HG03469 (cell line): Measurements from ENCODE around the gene SDHB.
"Not testable (repeated sequence)": the region's sequence is repeated elsewhere in the genome, so short reads cannot be mapped to it uniquely, and the experiment has no call there.

ENCODE experiments used
- ATAC-seq: cut with Tn5 transposase; IDR thresholded peaks from one replicate; pipeline ENCODE4 v1.9.1; 2021; ENCODE audit warnings: mild to moderate bottlenecking, moderate library complexity, moderate number of reproducible peaks; ENCODE audit not compliant: unreplicated experiment

The SDHB gene

DNA sequence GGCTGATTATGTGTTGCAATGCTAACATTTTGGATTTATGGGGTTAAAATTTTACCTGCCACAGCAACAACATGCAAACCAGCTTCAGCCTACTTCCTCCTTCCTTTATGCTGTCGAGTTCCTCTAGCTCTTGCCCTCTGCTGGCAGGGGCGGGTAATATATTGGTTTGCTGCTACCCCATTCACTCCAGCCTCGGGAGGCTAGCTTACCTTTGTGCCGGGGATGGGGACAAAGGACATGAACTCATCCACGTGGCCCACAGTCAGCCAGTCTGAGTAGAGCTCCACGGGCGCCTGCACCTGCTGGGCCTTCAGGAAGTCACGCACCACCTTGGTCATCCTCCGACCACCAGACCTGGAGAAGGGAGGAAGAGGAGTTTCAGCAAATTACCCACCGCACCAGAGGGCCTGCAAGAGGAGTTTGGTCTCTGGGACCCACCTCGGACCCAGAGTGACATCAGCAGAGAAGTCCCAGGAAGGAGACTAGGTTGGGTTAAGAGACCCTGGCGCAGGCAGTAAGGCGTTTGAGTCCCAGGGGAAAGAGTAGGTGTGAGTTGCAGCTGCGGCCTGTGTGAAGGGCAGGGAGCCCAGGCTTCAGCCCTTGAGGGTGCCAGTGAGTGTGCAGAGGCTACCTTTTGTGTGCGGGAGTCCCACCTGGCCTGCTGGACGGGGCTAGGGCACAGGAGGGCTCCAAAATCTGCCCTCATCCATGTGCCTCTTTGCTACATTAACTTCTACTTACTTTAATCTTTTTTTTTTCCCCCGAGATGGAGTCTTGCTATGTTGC is 21.8 kb upstream of the SDHB start:
- ATAC-seq: no peak

DNA sequence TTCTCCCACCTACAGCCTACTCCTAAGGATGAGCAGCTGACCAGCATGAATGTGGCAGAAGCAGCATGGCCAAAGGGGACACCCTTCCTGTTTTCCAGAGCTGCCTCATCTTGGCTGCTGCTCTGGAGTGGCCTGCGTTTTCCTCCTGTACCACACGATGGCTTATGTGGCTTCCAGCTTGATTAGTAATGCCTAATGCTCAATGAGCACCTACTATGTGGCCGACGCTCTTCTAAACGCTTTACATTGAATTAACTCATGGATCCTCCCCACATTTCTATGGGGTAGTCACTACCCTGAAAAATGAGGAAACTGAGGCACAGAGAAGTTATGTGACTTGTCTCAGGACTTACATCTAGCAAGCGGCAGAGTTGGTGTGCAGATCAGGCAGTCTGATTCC is 18.0 kb upstream of the SDHB start:
- ATAC-seq: no peak

DNA sequence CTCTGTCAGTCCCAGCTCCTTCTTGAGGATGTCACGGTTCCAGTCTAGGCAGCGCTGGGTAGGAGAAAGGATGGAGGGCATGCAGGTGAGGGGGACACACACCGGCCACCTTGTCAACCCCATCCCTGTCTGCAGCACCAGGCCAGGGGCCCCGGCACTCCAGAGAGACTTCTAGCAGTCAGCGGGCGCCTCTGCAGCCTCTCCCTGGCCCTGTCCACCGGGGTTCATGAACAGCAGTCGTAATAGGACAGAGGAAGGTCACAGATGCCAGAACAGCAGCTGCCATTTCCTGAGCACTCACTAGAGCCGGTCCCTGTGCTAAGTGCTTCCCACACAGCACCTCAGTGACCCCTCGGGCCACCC is 16.3 kb upstream of the SDHB start:
- no peak for ATAC-seq

DNA sequence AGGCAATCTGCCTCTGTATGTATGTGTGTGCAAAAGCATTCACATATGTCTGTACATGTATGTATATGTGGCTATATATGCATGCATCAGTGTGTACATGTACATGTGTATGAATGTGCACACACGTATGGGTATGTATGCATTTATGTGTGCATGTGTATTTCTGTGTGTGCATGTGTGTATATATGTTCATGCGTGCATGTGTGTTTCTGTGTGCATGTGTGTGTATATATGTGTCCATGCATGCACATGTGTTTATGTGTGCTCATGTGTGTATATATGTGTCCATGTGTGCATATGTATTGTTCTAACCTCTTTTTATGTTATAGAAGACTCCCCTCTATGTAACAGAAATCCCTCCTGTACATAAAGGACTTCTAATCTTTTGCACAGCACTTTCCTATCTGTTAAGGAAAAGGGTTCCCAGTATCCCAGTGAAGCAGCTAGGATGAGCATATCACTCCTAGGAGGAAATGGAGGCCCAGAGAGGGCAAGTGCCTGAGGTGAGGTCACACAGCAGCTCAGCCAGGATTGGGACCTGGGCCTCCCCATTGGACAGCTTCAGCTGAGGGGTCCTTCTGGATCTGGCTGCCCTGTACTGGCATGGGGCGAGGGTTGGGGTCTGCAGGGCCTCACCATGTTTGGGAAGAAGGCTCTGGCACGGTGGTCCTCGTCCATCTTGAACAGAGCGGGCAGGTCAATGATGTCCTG is 15.8 kb upstream of the SDHB start:
- no peak for ATAC-seq

DNA sequence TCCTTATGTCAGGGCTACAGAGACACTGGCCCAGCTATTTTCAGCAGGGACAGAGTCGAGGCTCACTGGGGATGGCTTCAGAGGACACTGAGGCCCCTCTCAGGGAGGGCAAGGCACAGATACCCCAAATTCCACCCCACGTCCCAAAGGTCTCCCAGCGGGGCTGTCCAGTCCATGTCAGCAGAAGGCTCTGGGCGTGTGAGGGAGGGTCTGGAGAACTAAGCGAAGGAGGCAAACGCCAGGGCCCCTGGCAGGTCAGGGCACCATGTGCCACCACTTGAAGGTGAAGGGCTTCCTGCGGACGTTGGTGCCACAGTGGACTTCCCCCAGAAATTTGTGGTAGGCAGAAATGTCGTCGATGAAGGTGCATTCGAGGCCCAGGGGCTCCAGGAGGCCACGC is 15.0 kb upstream of the SDHB start:
- ATAC-seq: no peak

DNA sequence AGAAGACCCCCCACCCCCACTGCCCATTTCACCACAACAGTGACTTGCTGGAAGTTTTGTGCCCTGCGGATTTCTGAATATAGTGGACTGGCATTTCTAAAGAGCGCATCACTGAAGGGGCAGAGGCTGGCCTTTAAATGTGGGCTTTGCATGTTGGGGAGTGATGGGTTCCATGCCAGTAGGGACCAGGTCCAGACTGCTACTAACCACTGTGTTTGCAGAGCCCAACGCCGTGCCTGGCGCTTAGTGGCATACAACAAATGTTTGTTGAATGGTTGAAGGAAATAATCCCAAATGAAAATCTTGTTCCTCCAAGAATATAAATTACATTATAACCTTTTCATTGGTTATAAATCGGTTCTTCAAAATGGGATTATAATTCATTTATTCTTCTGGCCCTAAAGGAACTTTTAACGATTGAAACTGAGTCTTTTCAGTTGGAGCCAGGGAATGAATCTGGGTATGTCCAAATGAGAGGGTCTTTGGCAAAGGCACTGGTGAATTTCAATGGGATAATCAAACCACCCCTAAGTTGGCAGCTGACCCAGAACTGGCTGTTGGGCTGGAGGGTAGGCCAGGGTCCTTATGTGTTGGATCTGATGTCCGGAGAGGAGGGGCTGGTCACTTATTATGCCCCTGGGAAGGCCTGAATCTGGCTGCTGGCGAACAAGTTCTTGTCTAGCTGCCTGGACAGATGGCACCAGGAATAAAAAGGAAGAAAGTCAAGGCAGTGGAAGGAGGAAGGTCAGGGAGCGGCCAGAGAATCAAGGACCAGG is 13.8 kb upstream of the SDHB start:
- ATAC-seq: no peak

DNA sequence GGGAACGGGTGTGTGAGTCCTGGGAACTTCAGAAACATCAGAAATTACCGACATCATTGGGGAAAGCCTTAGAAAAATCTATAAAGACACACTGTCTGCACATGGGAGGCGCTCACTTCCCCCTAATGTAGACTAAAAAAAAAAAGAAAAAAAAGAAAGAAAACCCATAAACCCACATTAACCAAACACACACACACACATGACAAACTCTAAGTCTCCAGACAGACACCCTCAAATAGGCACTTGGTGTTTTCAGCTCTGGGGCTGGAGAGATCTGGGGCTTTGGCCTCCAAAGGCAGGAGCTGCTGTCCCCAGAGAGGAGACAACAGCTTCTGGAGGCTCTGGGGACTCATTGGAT is 13.2 kb upstream of the SDHB start:
- ATAC-seq: no peak

DNA sequence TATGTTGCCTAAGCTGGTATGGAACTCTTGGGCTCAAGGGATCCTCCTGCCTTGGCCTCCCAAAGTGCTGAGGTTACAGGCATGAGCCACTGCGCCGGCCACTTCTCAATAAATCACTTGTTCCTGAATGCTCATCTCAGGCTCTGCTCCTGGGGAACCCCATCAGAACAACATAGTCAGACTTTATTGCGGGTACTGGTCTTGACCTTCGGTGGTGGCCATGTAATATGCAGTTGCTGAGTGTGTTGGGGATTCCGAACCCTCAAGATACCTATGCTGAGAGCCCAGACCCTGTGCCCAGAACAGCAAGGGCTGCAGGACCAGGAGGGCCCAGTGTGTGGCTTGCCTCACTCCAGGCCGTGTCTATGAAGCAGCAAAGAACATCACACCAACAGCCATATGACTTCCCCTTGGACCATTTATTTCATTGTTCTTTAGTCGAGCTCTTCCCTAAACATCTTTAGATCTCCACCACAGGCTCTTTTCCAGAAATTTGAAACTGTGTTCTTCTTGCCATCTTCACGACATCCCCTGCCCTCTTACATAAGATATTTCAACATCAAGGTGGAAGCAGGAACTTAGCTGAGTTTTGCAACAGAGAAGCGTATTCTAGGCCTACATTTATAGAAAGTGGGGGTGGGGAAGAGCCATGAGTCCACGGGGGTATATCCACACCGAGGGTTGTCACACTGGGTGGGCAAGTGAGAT is 12.7 kb upstream of the SDHB start:
- ATAC-seq: no peak

DNA sequence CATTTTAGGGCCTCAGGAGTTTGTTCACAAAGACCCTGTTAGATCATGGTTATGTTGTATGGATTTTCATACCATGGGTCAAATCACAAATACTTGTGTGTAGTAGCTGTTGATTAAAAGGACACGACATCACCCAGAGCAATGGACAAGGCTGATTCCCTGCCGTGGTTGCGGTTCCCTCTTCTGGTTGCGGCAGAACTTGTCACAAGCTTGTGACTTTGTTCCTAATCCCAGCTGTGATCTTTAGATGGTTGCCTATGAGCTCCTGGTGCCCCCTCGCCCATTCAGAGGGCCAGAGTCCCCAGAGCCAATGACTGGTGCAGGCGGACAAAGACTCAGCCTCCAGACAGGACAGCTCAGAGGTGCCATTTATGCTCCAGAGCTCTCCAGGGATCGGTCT is 11.8 kb upstream of the SDHB start:
- no peak for ATAC-seq

DNA sequence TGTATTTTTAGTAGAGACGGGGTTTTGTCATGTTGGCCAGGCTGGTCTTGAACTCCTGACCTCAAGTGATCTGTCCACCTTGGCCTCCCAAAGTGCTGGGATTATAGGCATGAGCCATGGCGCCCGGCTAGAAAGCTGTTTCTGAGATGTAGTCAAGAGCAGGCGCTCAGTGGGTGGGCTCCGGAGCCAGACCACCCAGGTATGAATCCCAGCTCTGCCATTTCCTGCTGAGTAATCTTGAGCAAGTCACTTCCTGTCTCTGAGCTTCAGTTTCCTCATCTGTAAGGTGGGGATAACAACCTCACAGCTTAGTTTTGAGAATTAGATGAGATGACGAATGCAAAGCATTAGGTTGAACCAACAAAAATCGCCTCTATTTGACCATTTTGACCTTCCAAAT is 8.9 kb upstream of the SDHB start:
- not testable (repeated sequence) for ATAC-seq

DNA sequence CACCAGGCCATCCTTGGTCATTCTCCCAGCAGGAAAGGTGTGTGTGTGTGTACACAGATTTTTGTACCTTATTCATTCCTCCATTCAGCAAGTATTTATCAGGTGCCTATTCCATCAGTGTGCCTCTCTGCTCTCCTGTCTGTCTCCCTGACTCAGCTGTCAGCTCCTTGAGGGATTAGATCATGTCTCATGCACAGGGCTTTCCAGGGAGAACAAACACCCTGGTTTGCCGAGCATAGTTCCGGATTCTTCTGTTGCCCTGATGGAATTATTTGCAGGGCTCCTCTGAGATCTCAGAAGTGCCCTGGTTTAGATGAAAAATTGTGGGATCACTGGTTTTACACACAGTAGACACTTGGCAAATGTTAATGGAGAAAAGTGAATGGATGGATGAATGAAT is 8.1 kb upstream of the SDHB start:
- no peak for ATAC-seq

DNA sequence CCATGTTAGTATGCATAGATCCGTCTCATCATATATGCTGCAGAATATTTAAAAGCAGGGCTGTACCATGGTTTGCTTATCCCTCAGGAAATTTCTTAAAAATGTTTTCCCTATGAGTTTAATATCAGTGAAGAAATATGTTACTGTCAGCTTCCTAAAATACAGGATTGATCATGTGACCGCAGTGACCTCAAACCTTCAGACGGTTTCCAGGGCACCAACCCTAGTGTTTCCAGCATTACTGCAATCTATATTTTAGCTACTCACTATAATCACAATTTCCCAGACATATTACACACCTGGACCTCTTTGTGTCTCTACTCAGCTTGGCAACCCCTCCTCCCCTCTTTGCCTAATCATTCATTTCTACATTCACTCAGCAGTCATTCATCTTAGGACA is 7.7 kb upstream of the SDHB start:
- ATAC-seq: no peak

DNA sequence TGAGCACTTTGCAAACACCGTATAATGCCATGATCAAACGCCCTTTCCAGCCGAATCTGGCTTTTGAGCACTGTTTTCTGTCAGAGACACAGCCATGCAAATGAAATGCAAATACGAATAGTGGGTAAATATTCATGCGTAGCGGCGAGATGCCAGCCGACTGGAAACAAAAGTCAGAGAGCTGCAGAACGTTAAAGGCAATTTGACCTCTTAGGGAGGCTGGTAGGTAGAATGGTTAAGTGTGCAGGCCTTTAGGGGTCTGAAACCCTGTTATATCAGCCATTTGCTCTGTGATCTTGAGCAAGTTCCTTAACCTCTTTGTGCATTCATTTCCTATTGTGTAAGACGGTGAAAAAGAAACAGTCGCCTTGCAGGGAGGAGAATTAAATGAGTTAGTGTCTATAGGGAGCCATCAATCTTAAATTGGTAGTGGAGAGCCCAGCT is 6.5 kb upstream of the SDHB start:
- no peak for ATAC-seq

DNA sequence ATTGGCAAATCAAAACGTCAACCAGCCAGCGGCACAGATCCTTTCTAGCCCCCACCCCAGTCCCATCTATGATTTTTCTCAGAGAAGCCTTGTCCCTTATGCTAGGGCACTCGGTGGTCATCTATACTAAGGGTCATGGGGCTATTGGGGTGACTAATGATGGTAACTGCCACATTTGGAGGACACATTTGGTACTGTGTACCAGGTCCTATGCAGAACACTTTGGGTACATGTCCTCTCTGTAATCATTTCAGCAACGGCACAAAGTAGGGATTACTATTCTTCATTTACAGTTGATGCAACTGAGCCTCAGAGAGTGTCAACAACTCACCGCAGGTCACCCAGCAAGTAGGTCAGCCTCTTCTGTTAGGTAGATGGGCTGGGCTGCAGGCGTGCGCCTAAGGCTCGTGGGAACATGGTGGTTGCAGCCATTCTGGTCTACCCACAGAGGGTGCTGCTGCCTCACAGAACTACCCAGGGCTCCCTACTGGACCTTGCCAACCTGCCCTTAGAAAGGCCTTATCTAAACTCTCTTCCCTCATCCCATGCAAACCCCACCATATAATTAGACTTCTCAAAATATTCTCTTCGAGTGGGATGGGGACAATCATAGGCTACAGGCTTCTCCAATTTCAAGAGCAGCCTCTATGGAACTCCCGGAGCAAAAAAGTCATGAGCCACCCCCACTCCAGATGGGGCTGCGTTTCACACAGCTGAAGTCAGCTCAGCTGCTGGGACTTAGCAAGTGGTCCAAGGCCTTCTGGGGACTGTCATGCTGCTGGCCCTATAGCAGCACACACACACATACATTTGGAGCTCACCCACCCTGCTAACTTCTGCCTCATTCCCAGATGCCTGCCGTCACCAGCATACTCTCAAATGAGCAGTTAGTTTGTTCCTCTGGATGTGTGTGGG is 5.8 kb upstream of the SDHB start:
- no peak for ATAC-seq

DNA sequence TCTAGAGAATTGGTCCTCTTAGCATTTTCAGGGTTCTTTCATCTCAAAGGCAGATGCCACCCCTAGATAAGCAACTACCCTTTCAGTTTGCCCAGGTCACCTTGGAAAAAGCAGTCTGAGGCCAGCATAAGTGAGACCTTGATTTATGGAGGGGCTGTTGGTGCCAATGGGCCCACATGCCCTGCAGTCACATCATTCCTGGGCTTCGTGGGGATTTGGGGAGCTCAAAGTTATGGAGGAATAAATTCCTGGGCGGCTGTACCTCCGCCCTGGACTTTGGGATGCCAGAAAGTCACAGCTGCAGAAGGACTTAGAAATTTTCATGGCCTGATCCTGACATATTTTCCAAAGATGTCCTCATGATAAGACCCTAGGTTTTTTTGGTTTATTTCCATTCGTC is 2.7 kb upstream of the SDHB start:
- ATAC-seq: no peak

DNA sequence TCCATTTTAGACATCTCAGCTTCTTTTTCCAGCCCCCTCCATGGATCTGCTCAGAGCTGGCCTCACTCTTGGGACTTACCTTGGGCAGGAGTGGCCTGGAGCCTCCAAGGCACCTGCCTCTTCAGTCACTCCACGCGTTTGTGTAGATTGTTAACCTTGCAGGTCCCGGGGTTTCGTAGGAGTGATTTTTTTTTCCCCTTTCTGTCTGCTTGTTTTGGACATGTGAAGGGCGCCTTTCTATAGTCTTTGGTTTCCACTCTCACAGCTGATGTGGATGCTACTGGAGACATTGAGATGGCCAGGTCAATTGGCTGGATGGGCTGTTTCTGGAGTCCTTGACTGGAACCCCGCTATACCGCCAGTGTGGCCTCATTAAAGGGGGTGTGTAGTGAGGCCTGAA is 2.0 kb upstream of the SDHB start:
- no peak for ATAC-seq

DNA sequence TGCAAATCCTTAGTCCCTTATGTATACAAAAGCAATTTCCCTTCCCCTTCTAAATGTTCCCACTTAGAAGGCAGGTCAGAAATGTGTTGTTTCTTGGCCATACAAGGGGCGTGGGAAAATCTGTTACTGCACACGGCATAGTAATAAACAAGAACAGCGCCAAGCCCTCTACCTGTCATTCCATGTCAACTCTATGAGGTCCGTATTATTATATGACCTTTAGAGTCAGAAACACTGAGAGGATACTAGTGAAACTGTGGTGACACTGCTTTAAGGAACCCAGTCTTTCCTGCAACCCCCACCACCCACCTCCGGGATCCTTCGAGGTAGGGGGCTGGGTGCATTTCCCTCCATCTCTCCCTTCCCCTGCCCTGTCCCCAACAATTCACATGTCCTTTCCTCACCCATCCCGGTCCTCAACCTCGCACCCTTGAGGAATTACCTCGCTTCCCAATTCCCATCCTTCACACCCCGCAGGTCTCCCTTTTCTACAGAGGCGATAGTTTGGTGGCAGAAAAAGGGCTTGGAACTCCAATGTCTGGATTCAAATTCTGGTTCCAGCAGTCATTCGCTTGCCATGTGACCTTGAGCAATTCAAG is 647 bp downstream of the SDHB start:
- no peak for ATAC-seq

DNA sequence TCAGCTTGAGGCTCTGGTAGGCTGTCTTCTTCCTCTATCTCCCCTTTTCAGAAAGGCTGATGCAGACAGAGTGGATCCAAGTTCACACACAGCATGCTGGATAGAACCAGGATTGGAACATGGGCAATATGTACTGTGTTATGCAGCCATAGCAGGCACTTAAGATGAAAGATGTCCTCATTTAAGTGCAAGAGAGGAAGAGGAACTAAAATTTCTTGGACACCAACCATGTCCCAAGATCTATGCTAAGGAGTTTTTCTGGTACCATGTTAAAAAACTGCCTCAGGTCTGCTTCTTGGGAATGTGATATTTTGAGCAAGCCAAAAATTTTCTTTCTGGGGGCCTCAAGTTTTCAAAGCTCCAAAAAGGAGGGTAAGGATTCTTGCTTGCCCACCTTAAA is 1.2 kb downstream of the SDHB start:
- no peak for ATAC-seq

DNA sequence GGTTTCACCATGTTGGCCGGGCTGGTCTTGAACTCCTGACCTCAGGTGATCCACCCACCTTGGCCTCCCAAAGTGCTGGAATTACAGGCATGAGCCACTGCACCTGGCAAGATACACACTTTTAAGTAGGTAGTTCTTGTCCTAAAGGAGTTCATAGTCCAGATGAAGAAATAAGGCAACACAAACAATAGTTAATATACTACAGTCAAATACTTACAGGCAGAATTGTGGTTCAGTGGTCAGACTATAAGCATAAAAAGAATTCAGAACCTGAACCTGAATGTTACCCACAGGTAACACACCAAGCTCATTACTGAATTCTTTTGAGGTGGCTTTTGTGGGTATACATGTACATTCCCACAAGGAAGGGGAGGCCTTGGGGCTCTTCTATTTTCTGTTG is 1.8 kb downstream of the SDHB start:
- ATAC-seq: no peak

DNA sequence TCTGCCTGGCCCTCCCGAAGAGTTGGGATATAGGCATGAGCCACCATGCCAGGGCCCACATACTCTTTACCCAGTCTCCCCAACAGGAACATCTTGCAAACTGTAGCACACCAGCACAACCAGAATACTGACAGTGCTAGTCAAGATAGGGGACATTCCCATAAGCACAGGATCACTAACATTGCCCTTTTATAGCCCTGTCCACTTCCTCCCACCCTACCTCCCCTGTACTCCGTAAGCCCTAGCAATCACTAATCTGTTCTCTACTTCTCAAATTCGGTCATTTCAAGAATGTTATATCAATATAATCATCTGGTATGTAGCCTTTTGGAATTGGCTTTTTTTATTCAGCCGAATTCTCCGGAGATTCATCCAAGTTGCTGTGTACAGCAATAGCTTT is 5.9 kb downstream of the SDHB start:
- ATAC-seq: no peak
